MV-4-11 (cell line): ENCODE measurements around the gene CCSAP.
A peak's percentile ranks its signal among the peaks of the same experiment; 100 is the strongest.
"Not testable (repeated sequence)": the region's sequence is repeated elsewhere in the genome, so short reads cannot be mapped to it uniquely, and the experiment has no call there.

Experiments
- DNase-seq: peaks from one replicate; lab custom pipeline; 2025; lab: John Stamatoyannopoulos, UW

The CCSAP gene

DNA sequence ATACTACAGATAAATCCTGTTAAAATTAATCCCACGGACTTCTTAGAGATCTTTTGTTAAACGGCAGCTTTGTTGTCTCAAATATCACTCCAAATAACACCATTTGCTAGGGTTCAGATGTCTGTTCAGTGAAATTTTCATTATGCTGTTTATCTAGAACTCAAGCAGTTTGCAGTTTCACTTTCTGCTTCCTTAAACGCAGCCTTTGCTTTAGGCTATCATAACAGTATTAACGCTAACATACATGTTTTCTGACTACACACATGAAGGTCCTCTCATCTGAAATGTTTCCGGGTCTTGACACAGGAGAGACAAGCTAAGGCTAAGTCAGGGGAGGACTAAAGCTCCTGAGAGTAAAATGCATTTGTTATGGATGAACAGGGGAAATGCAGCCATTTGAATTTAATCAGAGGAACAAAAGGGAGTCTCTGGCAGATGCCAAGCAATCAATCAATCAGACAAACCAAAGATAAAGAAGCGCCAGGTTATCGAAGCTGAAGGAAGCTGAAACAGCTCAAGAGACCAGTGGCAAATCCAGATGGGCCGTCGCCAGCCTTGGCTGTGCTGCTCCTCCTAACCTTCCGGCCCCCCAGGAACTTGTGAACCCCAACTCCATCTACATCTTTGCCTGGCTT is 16.9 kb downstream of the CCSAP start:
- DNase-seq = peak; percentile 54

DNA sequence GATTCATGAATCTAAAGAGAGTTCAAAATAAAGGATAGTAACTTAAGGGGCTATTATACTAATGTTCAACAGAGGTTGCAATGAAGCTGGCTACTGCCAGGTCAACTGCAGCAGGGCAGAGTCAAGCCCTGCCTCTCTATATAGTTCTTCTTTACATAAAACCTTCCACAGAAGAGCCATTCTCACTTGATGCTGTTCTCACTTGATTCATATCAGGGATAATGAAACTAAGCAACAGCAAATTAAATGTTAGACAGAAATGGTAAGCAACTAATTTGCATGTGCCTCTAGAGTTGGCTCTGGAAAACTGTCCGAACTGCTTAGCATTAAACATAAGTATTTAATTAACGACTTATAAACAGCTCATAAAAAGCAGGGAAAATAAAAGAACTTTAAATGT is 17.4 kb downstream of the CCSAP start:
- DNase-seq = no peak

DNA sequence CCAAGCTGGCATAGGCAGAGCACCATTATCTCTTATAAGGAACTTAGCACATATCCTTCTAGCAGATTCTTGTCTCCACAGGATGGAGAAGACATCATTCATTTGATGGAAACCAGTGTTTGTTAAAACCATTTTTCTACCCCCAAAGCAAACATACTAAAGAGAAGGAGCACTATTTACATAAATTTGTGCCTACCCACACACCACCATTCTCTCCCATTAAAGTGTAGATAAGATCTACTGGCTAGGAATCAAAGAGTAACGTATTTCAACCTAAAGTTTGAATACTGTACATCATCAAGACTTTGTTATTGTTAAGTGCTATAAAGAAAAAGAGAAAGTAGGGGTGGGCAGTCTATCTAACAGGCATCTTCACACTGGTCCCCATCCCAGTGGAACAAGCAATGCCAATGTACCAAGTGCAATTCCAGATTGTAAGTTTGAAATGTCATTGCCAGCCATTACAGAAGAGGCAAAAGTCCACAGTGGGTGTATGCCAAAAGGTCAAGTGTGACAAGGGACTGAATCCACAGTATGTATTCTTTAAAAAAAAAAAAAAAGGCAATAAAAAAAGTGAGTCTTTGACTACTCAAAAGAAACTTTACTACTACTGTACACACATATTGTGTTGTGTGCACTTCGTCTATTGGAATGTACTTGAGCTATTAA is 18.8 kb downstream of the CCSAP start:
- no peak for DNase-seq

DNA sequence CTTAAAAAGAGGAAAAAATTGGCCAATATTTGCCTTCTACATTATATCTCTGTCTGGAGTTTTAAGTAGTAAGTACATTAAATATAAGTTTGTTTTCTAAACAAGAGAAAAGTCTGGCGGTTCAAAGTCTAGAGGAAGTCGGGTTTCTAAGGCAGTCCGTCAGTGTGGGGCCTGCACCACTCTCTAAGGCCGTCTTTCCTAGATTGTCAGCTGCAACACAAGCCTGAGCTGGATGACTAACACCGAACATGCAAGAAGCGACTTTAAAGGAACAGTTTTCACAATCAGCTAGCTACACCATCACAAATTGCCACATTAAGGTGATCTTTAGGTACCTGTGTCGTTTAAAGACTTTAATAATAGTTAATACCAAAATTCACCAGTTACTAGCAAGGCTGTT is 19.6 kb downstream of the CCSAP start:
- DNase-seq = peak; percentile 66

DNA sequence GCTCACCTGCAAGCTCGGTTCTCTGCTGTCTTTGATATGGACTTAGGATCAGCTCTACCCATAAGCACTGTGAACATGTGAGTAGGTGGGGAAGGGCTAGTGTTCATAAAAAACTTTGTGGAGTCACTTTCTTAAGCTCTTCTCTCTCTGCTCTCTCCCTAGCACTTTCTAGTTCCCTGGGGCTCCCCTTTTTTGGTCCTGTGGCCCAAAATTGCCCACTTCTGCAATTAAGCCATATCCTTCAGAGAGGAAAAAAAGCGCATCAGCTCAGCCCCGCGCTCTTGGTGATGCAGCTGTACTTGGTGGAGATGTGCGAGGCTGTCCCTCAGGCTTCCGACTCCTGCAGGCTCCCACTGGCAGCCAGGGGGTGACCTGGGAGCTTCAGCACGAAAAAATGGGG is 23.4 kb downstream of the CCSAP start:
- DNase-seq = peak; percentile 37

DNA sequence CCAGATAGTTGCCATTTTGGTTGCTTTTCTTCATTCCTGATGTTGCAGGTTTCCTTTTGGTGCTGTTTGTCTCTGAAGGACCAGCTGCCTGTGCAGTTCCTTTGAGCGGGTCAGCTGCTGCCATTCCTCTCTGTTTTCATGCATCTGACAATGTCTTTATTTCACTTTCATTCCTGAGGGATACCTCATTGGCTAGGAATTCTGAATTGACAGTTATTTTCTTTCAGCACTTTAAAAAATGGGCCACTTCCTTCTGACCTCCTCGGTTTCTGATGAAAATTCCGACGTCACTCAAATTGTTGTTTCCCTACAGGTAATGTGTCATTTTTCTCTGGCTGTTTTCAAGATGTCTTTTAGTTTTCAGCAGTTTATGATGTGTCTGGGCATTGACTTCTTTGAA is 24.8 kb downstream of the CCSAP start:
- DNase-seq = no peak

DNA sequence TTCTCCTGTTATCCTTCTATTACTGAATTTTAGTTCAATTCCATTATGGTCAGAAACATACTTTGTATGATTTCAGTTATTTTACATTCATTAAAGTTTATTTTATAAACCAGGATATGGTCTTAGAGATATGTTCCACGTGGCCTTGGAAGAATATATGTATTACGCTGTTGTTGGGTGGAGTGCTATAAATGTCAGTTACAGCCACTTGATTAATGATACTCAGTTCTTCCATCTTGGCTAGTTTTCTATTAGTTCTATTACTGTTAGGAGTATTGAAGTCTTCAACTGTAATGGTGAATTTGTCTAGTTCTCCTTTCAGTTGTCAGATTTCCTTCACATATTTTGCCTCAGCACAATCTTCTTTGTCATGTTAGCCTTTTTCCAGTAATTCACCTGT is 26.7 kb downstream of the CCSAP start:
- no peak for DNase-seq

DNA sequence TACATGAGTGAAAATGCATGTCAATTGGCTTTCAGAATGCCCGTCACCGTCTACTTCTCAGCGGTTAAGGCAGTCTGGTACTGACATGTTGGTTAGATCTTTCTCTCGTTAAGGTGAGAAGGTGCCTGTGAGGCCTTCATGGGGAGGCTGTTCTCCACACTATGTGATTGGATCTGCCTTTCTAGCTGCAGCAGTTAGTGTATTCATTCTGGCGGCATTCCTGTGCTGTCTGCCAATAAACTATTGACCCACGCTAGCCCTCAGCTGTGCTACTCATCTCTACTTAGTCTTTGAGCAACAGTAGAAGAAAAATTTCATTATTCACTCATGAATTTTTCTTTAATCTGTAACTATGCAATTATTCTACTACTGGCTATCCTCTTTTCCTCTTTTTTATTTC is 32.0 kb downstream of the CCSAP start:
- no peak for DNase-seq

DNA sequence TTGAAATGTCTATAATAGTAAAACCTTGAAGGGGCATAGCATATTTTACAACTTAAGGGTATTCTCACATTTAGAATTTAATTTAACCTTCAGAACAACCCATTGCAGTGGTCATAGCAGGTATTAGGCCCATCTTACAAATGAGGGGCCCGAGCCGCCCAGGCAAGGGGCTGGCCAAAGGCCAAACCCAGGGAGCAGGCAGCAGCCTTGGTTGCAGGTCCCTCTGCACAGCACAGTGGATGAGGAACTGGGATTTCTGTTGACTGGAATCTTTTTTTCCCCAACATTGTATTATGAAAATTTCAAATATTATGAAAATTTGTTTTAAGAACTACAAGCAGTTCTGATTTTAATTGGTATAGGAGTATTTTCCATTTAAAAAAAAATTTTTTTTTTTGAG is 33.2 kb downstream of the CCSAP start:
- DNase-seq = no peak

DNA sequence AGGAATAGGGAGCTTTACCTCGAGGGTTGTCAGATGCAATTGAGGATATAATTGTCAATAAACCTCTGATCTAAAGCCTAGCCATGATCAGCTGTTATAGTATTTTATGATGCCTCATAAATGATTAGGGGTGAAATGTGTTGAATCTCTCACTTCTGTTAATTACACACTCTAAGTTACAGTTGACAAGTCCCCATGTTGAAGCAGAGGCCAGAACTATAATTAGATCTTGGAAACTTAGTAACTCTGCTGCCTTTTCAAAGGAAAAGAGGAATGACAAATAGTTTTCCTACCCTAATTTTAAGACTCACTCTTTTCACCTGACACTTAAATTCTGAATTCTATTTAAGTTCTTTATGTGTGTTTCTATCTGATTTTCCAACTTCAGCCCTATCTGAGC is 33.8 kb downstream of the CCSAP start:
- no peak for DNase-seq

DNA sequence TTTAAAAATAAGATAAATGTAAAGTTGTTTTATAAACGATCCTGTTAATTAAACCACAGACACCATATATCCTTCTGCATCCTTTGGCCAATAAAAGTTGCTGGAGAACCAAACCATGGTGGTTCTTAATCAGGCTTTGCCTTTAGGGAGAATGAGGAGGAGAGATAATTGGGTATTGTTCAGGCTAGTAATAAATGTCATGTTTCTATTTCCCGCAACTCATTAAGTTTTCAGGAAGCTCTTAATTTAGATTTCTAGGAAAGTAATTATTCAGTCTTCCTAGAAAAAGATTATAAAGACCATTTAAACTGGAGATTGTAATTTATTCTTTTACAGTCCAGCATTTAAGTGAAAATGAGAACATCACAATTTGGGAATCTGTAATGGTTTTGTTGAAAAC is 37.5 kb downstream of the CCSAP start:
- no peak for DNase-seq

DNA sequence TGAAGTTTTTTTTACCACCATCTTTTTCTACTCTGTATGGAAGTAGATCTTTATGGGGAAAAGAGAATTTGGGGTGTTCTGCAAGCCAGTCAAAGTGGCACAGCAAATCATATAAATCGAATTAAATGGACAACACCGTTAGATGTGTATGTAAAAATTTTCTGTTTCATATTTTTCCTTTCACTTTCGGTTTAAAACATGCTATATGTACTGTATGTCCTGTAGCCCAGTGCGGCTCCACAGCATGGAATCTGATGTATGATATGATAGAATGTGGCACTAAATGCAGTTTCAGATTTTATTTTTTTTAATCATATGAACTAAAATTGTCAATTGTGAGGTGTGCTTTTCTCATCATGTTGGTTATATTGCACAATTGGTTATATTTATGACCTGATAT is 39.0 kb downstream of the CCSAP start:
- no peak for DNase-seq

DNA sequence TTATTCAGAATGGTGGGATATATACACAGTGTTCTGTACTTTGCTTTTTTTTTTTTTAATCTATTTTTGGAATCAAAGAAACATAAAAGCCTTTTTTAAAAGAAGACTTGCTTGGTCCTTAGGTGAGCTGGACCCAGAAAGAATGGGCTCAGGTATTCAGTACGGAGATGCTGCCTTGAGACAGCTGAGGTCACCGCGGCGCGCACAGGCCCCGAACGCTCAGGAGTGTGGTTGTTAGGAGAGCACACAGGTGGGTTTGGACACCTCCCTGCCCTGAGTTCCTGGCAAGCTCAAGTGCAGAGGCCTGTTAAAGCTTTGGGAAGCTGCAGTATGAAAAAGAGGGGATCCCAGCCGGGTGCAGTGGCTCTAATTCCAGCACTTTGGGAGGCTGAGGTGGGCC is 40.1 kb downstream of the CCSAP start:
- no peak for DNase-seq

DNA sequence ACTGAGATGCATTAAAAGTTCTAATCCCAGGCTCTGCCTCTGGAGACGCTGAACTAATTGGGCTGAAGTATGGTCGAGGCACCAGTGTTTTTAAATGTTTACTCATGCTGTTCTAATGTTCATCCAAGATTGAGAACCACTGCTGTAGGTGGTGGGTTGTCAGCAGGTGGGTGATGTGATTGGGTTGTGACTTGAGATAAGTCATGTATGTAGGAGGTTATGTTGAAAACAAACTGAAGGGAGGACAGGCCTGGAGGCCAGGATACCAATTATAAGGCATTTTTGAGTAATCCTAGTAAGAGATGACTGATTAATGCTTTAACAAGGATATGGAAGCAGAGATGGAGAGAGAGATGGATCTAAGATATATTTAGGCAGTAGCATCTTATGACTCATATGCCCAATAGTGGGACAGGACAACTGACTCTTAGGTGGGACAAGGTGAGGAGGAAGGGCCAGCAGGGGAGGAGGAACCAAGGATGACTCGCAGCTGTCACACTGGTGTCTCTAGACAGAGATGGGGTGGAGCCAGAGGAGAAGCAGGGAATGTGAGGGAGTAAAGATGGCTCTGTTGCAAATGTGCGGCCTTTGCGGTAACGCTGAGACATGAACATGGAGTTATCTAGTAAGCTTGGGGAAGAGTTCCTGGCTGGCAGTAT is 42.6 kb downstream of the CCSAP start:
- no peak for DNase-seq

DNA sequence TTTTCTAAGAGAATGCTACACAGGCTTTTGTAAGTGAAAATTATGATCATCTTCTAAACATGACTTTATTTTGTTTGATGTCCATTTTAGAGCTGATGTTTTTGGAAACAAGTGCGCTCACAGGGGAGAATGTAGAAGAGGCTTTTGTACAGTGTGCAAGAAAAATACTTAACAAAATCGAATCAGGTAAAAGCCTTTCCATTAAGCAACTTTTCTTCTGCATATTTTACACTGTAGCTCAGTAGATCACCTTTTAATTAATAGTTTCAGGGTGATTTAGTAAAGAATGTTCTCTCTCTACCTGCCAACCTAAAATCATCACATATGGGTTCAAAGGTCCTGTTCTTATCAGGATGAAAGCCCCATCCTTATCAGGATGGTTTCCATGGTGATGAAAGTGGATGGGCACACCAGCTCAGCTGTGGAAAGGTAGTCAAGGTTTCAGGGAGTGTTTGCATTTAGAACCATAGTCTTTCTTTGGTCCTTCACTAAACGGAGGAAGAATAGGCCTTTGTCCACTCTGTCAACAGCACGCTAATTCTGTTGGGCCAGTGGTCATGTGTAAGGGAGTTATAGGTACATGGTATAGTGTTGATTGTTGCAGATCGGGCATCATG is 43.9 kb downstream of the CCSAP start:
- no peak for DNase-seq

DNA sequence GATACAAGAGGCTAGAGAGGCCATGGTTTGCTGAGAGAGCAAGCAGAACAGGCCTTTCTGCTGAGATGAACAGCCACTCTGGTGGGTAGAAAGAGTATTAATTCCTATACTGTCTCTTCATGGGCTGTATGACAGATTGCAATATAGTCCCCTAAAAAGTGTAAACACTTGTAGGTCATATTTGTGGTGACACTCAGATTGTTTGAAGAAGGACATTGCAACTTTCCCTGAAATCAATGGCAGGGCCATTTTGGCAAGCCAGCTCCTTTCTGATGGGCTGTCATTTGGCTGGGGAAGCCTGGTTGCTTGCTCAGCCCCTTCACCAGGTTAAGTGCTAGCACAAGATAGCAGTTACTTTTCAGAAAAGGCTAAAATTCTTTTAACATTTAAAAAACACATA is 44.4 kb downstream of the CCSAP start:
- no peak for DNase-seq

DNA sequence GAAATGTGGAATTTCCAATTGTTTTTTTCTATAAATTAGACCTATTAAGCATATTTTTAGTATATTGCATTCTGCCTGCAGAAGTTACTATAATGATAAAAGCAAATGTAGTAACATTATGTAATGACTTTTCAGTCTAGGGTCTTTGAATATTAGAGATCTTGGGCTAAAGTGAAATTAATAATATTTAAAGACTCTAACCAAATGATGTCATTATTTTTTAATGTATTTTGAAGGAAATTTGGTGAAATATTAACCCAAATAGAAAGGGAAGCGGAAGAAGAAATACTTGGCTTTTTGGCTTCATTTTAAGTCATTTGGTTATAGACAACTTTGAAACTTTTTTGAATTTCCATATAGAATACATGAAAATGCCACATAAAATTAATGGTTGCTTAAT is 45.1 kb downstream of the CCSAP start:
- DNase-seq = no peak

DNA sequence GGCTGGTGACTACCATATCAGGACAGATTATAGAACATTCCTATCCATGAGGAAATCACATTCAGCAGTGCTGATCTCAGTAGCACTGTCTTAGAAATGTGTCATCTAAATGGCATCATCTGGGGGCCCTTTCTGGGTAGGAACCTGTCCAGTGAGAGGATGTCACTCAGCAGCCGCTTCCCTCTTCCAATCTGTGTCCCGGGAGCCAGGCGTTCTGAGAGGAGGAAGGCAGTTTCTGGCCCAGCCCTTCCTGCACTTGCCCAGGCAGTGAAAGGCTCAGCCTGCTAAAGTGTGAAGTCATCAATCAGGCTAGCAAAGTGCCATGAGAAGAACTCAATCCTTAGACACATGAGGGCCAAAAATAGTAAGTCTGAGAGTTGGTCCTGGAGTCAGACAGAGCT is 46.3 kb downstream of the CCSAP start:
- no peak for DNase-seq

DNA sequence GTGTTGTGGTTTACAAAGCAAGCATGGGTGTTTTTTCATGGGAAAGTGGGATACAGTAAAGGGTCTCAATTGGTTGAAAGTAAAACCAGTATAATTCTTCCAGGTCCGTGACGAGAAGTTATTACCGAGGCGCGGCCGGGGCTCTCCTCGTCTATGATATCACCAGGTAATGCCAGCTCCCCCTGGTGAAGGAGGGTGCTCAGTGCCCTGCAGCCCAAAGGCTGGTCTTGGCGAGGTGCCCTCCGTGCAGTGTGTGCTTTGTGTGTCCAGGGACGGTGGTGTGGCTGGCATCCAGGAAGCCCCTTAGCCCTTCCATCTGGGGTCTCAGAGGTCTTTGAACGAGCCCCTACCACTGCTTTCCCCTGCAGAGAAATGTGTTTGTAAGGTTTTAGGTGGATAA is 47.1 kb downstream of the CCSAP start:
- DNase-seq = no peak

DNA sequence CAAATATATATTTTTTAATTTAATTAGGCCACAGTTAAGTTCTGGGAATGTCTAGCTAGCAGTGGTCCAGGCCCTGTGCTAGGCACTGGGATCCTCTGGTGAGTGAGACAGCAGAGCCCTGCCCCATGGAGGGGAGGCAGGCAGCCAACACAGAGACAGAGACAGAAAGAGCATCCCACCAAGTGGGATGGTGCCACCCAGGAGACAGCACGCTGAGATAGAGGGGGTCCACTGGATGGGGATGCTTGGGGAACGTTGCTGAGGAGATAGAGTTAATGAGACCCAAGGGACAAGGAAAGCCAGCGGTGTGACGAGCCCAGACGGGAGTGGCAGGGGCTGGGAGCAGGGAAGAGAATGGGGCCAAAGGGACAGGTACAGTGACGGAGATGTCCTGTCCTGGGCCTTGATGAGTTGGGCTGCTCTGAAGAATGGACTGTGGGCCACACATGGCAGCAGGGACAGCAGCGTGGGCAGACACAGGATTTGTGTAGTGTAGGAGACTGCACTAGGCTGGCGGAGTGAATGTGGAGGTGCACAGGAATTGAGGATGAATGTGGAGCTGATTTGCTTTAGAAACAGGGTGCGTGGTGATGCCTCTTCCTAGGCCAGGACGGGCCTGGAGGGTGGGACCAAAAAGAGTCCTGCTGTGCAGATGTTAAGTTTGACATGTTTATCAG is 49.2 kb downstream of the CCSAP start:
- no peak for DNase-seq

DNA sequence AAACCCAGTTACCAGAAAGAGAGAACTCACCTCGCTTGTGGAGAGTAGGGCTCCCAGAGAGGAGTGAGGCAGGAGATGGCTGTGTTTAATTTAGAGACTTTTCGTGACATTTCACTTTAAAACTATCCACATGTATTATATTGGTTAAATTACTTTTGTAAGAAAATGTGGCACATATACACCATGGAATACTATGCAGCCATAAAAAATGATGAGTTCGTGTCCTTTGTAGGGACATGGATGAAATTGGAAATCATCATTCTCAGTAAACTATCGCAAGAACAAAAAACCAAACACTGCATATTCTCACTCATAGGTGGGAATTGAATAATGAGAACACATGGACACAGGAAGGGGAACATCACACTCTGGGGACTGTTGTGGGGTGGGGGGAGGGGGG is 51.2 kb downstream of the CCSAP start:
- DNase-seq = not testable (repeated sequence)

DNA sequence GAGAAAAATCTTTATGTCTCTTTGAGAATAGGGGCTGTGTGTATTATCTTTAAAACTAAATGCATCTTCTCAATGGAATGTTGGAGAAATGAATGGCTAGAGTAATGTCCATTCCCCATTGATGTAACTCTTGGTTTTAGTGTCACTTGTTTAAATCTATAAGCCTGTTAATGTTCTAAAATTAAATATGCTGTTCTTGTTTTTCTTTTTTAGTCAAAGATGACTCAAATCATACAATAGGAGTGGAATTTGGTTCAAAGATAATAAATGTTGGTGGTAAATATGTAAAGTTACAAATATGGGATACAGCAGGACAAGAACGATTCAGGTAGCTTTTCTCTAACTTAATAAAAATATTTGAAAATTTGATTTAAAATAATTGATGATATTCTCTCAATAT is 54.3 kb downstream of the CCSAP start:
- no peak for DNase-seq

DNA sequence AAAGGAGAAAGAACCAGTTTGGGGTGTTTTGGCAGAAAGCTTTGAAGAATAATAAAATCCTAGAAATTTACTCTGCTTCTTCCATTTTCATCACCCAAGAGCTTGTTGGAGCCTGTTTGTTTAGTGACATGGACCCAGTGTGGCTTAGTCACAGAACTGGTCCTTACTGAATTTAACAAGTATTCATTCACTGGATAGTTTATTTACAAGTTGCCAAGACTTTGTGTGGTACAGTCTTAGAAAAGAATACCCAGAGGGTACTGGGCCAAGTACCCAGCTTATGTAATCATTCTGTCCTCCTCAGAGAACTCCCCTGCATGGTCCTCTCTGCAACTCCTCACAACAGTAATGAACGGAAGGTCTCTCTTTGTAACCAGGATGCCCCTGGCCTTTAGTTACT is 55.6 kb downstream of the CCSAP start:
- no peak for DNase-seq
